Thoracic aorta (tissue), 2 donors: Measurements from ENCODE around the gene PTX3. TPM values are rescaled to one million over a fixed set of nuclear protein-coding genes. Genes with fewer than 3 reads are reported as not detected.

ENCODE experiments used
- ATAC-seq: fragments of 150-250 bp; one replicate; pipeline ENCODE4 v1.8.0; 2017; ENCODE audit warnings: low read depth; ENCODE audit not compliant: insufficient number of reproducible peaks, low FRiP score
- DNase-seq: peaks from one replicate; pipeline ENCODE4 v3.0.0-alpha.2; 2020; ENCODE audit warnings: low spot score
- H3K27ac ChIP-seq, 2 donors: fragments of 200-600 bp; sonication (generic); 1 replicate in 1 of 2; 2 replicates in 1 of 2; pipeline ENCODE4 v1.5.1; 2016; ENCODE audit warnings: mild to moderate bottlenecking in 2 of 2, moderate library complexity in 2 of 2
- H3K27me3 ChIP-seq: fragments of 200-600 bp; sonication (generic); replicated peaks from 2 replicates; pipeline ENCODE4 v1.6.0; 2016; ENCODE audit warnings: mild to moderate bottlenecking; ENCODE audit not compliant: insufficient read depth
- H3K36me3 ChIP-seq: fragments of 200-600 bp; sonication (generic); one replicate; pipeline ENCODE4 v1.5.1; 2016
- H3K4me1 ChIP-seq, 2 donors: fragments of 200-600 bp; sonication (generic); 1 replicate in 1 of 2; 2 replicates in 1 of 2; pipeline versions ENCODE4 v1.5.1 to v1.6.0; 2016; ENCODE audit warnings: low read depth in 2 of 2, mild to moderate bottlenecking in 1 of 2; ENCODE audit not compliant: control insufficient read depth in 1 of 2
- H3K4me3 ChIP-seq: fragments of 200-600 bp; sonication (generic); 2 replicates; pipeline ENCODE4 v1.5.1; 2016; ENCODE audit warnings: mild to moderate bottlenecking
- H3K9me3 ChIP-seq: fragments of 200-600 bp; sonication (generic); 2 replicates; pipeline ENCODE4 v1.5.1; 2016
- total RNA-seq, 2 donors: library from RNA; depleted of rRNA; stranded (reverse); fragments of >200 nt; gene quantifications; one replicate each; pipeline versions ENCODE4 v1.1.0 to v1.2.3, GENCODE V29; 2016
- TF ChIP-seq, protein P1 (sequence below): fragments of 200-600 bp; sonication (generic); IDR thresholded peaks from one replicate; pipeline ENCODE4 v1.5.1; 2019; ENCODE audit warnings: antibody characterized with exemption

Gene PTX3
- total RNA-seq, 2 donors from 2014 or later = 5.0 to 175 TPM

DNA sequence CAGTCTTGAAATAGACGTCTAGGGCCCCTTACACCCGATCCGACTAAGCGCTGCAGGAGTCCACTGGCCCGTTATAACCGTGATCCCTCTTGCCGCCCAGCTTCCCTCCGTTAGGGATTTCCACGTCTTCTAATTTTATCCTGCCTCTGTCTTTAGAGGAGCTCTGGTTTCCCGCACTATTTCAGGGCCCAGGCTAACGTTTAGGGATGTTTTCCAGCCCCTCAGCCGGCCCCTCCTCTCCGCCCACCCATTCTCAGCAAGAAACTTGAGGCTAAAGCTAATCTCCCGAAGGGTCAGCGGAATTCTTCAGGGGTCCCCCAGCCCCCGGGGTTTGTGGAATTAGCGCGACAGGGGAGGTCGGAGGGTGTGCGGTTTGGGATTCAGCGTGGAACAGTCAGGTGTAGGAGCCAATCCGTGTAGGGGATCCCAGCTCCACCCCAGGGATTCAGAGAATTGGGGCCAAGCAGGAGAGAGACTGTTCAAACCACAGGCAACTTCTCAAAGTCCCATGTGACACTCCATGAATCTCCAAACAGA is 1.6 kb downstream of the PTX3 start:
- H3K27me3 ChIP-seq = no peaks in the 10 kb centered on the region
- H3K4me3 ChIP-seq = peak overlapping the region; percentile 74
- H3K36me3 ChIP-seq = no peaks in the 10 kb centered on the region
- no peak for ATAC-seq
- TF ChIP-seq, protein P1, sequence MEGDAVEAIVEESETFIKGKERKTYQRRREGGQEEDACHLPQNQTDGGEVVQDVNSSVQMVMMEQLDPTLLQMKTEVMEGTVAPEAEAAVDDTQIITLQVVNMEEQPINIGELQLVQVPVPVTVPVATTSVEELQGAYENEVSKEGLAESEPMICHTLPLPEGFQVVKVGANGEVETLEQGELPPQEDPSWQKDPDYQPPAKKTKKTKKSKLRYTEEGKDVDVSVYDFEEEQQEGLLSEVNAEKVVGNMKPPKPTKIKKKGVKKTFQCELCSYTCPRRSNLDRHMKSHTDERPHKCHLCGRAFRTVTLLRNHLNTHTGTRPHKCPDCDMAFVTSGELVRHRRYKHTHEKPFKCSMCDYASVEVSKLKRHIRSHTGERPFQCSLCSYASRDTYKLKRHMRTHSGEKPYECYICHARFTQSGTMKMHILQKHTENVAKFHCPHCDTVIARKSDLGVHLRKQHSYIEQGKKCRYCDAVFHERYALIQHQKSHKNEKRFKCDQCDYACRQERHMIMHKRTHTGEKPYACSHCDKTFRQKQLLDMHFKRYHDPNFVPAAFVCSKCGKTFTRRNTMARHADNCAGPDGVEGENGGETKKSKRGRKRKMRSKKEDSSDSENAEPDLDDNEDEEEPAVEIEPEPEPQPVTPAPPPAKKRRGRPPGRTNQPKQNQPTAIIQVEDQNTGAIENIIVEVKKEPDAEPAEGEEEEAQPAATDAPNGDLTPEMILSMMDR = no peak
- DNase-seq = no peak
- H3K9me3 ChIP-seq = no peaks in the 10 kb centered on the region
- H3K4me1 ChIP-seq = peaks cover 9 to 13% of the 10 kb centered on the region in 2 donors
- no peak overlapping the region for H3K27ac ChIP-seq

GRCh38 chr3:157441102-157441624 is 4.5 kb downstream of the PTX3 start:
- no peak for ATAC-seq
- TF ChIP-seq, protein P1 = no peak

GRCh38 chr3:157442729-157443128 is 6.1 kb downstream of the PTX3 start:
- TF ChIP-seq, protein P1 = no peak
- Histone ChIP-seq H3K4me3 (no peak overlapping the region), H3K27me3 (no peaks in the 10 kb centered on the region), H3K4me1 (peaks cover 6 to 8% of the 10 kb centered on the region in 2 donors), H3K36me3 (no peaks in the 10 kb centered on the region), H3K9me3 (no peaks in the 10 kb centered on the region), H3K27ac (no peak overlapping the region)
- no peak for ATAC-seq
- no peak for DNase-seq

More at GRCh38 chr3:157441102-157441624, 4.5 kb downstream of the PTX3 start:
- Histone ChIP-seq H3K27ac (no peak overlapping the region), H3K4me1 (peaks cover 9 to 13% of the 10 kb centered on the region in 2 donors), H3K27me3 (no peaks in the 10 kb centered on the region), H3K36me3 (no peaks in the 10 kb centered on the region), H3K4me3 (no peak overlapping the region), H3K9me3 (no peaks in the 10 kb centered on the region)
- DNase-seq = no peak

GRCh38 chr3:157443905-157444796 is 7.5 kb downstream of the PTX3 start:
- no peaks in the 10 kb centered on the region for H3K36me3 ChIP-seq
- TF ChIP-seq, protein P1 = no peak
- H3K27me3 ChIP-seq = no peaks in the 10 kb centered on the region
- no peaks in the 10 kb centered on the region for H3K9me3 ChIP-seq
- H3K27ac ChIP-seq = no peak overlapping the region
- no peak overlapping the region for H3K4me3 ChIP-seq
- H3K4me1 ChIP-seq = no peaks in the 10 kb centered on the region
- no peak for DNase-seq
- ATAC-seq = no peak

DNA sequence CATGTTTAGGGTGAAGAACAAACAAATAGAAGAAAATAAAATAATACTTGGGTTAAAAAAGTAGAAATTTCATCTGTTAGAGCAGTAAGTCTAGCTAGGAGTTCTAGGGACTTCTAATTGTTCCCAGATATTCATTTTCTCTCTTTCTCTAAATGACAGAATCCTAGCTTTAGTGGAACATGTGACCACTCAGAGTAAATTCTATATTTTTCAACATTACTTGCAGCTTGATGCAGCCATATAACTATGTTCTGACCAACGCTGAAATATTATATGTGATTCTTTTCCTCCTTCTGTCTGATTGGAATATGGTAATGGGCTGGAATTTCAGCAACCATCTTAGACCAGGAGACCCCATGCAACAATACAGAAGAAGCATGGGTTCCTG is 8.1 kb downstream of the PTX3 start:
- Histone ChIP-seq H3K4me1 (no peaks in the 10 kb centered on the region), H3K27ac (no peak overlapping the region), H3K4me3 (no peak overlapping the region), H3K27me3 (no peaks in the 10 kb centered on the region), H3K36me3 (no peaks in the 10 kb centered on the region), H3K9me3 (no peaks in the 10 kb centered on the region)
- no peak for ATAC-seq
- TF ChIP-seq, protein P1 = no peak
- DNase-seq = no peak
